GM23248 (cell line): Measurements from ENCODE around the gene ERO1A.

ENCODE experiments used
- EZH2 ChIP-seq: fragments of 200-600 bp; sonication (generic); IDR thresholded peaks from 2 replicates; pipeline ENCODE4 v1.6.1; 2018; ENCODE audit warnings: antibody characterized with exemption, mild to moderate bottlenecking; ENCODE audit not compliant: insufficient read depth, poor library complexity, severe bottlenecking
- EZH2phosphoT487 ChIP-seq: fragments of 200-600 bp; sonication (generic); IDR thresholded peaks from 2 replicates; pipeline ENCODE4 v1.6.1; 2018; ENCODE audit warnings: antibody characterized with exemption, moderate library complexity, mild to moderate bottlenecking, low read depth; ENCODE audit not compliant: insufficient read depth

- TF ChIP-seq EZH2 = no peak
- no peak for TF ChIP-seq EZH2phosphoT487
These were observed 1.8 kb downstream of the ERO1A start for GRCh38 chr14:52693532-52693931.
